HG03432 (cell line): Measurements from ENCODE around the gene FBLN5.
A peak's percentile ranks its signal among the peaks of the same experiment; 100 is the strongest.
"Not testable (repeated sequence)": the region's sequence is repeated elsewhere in the genome, so short reads cannot be mapped to it uniquely, and the experiment has no call there.

Source experiments
- ATAC-seq: cut with Tn5 transposase; IDR thresholded peaks from one replicate; pipeline ENCODE4 v1.9.1; 2021; ENCODE audit warnings: mild to moderate bottlenecking, moderate library complexity; ENCODE audit not compliant: unreplicated experiment

Gene FBLN5

DNA sequence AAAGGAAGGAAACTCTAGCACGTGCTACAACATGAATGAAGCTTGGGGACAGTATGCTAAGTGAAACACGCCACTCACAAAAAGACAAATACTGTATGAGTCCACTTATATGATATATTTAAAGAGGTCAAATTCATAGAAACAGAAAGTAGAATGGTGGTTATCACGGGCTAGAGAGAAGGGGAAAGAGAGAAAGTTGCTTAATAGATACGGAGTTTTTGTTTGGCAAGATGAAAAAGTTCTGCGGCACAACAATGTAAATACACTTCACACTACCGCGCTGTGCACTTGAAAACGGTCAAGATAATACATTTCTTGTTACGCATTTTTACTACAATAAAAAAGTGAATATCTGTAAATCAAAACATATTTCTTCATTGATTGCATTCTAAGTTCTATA, 37.3 kb downstream of the FBLN5 start:
- no peak for ATAC-seq

DNA sequence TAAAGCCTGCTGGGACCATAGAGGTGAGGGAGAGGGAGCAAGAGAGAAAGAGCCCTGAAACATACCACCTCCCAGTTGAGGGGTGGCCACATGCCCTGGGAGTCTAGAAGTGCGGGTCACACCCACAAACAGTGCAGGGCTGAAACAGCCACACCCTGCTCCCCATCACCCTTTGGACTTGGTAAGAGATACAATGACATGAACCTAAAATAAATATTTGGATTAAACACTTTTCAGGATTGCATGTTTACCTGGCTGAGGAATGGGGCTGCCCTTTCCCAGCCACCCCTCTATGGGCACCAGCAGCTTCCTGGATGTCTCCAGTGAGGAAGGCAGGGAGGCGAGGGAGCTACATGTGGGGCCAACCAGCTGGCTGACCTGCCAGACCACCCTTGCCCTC, 41.1 kb downstream of the FBLN5 start:
- ATAC-seq: no peak

DNA sequence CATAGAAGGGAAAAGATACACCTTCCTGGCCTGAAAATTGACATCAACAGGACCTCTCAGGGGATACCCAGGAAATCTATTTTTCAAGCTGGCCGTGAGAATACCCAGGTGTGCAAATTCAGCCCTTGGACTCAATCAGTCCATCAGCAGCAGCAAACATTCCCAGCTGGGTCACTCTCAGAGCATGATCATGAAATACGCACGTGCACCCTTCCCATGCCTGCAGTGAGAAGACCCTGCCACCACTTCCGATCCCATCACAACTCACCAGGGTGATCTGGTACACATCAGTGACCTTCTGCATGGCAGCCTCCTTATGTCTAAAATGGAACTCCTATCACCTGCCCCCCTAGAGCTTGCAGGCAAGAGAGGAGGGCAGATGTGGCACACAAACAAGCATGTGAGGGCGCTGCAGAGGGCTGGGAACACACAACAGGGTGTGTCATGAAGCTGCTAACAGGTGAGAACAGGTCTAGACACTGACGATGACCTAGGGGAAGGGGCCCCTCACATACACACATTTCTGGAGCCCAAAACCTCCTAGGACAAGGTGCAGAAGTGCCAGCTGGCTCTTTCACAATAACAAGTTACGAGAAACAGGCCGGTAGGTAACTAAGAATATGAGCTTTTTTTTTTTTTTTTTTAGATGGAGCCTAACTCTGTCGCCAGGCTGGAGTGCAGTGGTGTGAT, 42.4 kb downstream of the FBLN5 start:
- ATAC-seq: no peak

DNA sequence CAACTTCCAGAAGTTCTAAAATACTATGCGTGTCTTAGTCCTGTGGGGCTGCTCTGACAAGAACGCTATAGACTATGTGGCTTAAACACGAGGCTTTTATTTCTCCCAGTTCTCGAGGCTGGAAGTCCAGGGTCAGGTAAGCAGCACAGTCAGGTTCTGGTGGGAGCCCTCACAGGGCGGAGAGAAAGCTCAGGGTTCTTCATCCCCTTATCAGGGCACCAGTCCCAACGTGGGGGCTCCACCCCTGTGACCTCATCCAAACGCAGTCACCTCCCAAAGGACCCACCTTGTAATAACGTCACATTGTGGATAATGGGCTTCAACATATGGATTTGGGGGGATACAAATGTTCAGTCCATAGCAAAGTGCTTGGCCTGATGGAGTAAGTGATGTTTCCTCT, 43.0 kb downstream of the FBLN5 start:
- no peak for ATAC-seq

DNA sequence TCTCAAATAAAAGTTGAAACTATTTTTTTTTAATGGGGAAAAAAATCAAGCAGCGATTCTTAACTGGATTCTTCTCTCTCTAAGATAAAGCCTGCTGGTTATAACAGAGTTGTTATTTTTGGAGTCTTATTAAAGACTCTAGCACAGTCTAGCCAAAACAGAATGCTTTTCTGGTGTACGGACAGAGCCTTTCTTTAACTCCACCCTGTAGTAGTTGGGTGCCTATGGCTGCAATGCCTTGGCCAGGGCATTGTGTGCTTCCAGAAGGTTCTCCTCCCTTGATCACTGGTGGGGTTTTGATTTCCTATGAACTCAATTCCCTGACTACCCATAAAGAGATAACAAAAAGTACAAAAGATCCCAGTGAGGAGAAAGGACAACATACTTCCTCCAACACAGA, 44.4 kb downstream of the FBLN5 start:
- ATAC-seq: no peak

DNA sequence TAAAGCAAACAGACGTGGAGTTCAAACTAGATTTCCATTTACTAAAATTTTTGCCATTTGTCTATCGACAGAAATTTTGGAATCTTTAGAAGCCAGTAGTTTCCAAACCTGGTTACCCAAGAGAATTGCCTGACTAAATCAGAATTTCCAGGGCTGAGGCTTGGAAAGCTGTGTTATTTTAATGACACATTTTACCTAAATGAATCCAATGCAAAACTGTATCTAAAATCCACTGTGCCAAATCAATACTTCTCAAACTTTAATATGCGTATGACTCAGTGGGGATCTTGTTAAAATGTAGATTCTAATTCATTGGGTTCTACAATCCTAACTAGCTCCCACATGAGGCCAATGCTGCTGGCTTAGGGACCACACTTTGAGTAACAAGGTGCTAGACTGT, 45.2 kb downstream of the FBLN5 start:
- no peak for ATAC-seq

DNA sequence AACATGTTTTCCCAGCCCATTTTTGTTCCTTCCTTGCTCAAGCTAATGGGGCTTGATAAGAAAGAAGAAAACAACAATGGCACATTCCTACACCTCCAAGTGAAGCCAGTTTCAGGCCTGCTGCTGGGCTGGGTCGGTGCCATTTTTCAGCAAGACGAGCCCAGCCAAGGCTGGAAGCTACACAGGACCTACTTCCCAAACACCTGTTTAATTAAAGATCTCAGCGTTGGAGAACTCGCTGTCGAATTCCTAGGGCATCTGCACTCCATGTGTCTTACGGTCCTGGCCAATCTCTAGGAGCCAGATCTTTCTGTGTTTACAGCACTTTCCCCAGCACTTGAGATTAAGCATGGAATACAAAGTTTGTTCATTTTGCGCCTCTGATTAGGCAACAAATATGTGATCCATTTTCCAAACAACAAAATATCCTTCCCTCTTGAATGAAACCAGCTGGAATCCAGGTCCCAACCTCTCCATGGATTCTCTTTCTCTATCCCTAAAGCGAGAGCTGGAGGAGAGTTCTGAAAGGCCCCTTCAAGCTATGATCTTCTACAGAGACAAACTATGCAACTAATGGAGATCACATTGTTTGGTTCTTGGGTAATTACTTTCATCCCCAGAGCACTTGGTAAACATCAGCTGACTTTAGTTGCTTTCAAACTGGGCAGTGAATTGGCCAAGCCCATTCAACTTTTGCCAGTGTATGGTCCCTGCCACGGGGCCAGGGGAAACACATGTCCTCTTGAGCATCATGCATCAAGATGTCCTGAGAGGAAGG, 45.9 kb downstream of the FBLN5 start:
- ATAC-seq: no peak

DNA sequence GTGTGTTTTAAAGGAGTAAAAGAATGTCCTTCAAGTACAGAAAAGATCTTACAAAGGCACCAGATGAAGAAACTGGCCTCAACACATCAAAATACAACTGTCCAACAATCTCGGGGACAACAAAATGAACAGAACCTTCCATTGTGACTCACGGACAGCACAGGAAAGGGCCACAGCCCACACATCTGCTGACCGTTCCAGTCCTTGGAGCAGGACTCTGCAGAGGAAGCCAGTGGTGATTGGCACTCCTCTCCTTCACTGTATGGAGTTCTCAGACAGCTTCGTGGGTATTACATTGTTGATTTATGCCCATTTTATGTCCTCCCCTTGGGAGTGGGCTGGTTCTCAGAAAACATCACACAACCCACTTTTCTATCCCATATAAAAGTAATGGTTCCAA, 47.7 kb downstream of the FBLN5 start:
- no peak for ATAC-seq

DNA sequence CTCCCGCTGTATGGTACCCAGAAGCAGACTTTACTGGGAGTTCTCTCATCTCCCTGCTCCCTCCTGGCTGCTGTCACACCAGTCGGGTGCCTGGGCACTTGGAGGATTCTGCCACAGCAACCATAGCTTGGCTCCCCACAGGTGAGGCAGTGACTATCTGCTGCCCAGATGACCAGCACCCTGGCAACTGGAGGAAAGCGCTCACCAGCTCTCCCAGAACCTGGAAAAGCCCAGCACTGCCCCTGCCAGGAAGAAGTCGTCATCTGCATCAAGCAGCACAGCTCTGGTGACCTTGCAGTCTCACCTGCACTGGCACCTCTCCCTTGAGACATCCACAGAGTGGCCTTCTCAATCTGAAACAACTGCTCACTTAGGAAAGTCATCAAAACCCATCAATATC, 48.3 kb downstream of the FBLN5 start:
- ATAC-seq: no peak

DNA sequence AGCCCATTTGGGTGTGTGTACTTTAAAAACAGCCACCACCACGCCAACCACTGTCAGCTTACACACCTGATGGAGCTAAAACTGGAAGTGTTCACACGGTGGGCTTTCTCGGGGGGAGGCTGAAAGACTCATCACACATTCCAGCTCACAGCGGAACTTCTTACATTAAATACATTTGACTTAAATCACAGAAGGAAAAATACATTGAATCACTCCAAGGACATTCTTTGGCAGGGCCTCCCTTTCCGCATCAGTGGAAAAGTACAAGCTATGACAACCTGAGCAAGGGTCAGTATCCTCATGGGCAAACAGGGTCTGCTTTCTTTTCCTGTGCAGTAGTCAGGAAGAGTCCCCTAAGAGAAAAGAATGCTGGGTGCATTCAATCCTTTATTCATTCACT, 49.1 kb downstream of the FBLN5 start:
- ATAC-seq: no peak

DNA sequence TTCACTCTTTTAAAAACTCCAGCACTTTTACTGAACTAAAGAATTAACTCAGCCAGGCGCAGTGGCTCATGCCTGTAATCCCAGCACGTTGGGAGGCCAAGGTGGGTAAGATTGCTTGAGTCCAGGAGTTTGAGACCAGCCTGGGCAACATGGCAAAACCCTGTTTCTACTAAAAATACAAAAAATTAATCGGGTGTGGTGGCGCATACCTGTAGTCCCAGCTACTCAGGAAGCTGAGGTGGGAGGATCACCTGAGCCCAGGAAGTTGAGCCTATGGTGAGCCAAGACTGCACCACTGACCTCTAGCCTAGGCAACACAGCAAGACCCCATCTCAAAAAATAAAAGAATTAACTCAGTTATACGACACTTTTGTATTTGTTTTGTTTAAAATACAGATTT, 49.8 kb downstream of the FBLN5 start:
- ATAC-seq: not testable (repeated sequence)

DNA sequence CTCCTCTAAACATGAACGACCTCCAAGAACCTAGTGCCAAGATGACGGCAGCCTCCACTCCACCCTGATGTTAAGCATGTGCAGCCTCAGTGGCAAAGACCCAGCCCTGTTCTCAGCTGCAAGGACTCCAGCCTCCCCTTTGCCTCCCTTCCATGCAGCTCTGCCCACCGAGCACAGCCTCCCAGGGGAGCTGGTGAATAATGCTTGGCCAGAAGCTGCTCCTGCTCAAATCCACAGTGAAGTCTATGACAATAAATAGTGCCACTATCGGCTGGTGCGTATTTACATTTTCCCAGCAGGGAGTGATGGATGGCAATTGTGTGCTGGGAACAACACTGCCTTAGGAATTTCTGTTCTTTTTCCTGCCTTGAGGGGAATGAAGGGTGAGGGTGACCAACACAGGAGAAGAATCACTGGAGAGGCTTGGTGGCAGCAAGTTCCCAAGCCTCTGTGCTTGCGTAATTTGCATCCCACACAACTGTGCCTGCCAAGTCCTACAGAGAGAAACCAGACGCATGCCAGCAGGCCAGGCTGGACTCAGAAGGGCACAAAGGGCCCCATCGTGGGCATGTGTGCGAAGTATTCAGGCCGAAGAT, 50.3 kb downstream of the FBLN5 start:
- ATAC-seq: no peak

DNA sequence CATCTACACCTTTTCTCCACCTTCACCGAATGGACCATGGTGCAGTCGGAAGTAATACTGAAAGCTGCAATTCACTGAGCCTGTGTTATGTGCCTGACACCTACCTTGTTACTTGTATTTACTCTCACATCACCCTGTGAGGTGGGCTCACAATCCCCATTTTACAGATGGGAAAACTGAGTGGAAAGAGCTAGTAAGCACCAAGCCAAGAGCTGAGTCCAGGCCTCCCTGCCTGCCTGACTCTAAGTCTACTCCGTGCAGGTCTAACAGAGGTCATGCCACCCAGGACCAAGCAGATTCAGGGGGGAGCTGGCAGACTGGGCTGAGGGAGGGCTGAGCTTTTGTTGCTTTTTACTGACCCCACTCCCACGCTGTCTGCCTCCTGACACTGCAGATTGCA, 51.1 kb downstream of the FBLN5 start:
- ATAC-seq: no peak

DNA sequence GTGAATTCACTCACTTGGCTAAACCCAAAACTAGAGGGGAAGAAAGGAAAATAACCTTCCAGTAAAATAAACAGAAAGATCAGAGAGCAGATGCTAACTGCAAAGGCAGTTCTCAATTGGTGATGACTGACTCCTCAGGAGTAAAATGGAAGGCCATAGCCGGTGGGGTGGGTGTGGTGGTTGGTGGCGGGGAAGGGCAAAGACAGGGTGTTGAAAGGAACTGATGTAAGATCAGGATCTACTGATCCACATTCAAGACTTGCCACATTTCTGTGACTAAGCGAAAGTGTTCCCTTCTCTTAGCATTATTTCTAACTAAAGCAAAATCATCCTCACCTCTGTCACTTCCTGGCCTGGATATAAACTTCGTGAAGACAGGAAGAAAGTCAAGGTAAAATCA, 53.8 kb downstream of the FBLN5 start:
- ATAC-seq: no peak

DNA sequence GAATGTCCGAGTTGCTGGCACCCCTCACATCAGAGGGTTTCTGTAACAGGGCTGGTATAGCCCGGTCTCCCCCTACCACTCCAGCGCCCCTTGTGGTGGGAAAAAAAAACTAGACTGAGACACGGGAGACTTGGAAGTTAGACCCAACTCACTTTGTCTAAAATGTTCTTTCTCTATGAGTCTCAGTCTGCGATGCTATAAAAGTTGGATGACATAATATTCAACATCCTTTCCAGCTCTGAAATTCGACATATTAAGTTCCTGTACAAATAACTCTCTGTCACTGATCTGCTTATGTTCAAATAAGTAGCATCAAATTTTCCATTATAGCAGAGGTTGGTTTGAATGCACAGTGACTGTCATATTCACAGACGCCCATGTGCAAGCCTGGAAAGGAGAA, 54.5 kb downstream of the FBLN5 start:
- ATAC-seq: peak; percentile 46

DNA sequence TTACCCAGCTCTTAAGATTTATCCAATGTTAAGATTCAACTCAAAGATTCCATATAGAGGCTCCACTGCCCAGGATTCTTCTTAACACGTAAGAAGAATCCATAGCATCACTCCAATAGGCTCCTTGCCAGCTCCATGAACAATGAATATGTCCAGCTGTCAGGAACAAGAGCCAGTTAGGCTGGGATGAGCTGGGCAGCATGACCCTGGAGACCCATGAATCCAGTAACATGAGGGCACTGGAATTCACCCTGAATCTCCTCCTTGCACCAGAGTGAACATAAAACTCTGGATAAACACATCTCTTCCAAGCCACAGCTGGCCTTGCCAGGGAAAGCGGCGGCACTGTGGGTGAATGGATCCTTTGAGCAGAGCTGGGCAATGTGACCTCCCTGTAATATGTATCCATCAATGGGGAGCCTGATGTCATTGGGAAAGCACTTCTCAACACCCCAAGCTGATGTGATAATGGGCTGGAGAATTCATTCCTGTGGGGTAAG, 55.7 kb downstream of the FBLN5 start:
- ATAC-seq: no peak

DNA sequence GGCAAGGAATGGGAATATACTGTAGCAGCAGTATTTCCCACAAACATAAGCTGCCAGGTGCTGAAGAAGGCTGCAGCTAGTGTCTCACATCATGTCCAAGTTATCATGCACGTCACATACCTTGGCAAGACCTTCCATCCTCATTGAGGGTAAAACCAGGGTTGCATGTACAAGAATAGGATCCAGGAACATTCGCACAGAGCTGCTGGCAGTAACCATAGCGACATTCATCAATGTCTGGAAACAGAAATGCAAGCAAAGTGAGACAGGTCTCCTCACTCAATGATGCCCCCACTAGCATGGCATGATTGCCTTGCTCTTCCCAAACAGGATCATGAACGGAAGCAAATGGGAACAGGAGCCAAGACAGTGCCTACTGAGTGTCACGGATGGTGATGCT, 56.4 kb downstream of the FBLN5 start:
- ATAC-seq: no peak

DNA sequence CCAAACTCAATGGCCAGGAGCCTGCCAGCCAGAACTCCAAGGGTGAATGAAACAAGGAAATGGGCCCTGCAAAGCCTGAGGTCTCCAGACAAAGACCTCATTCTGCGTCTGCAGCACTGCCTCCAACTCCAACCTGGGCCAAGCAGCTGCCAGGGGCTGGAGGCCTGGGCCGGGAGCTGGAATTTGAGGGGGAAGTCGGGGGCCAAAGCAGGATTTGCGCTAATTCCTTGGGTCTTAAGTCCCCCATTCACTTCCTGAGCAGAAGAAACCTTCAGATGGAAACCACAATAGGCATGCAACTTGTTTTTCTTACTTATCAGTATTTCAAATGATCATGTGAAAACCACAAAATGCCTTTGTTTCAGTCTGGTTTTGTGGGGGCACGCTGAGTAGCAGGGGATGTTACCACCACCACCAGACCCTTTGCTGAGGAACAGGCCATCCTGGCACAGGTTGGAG, 57.2 kb downstream of the FBLN5 start:
- no peak for ATAC-seq

DNA sequence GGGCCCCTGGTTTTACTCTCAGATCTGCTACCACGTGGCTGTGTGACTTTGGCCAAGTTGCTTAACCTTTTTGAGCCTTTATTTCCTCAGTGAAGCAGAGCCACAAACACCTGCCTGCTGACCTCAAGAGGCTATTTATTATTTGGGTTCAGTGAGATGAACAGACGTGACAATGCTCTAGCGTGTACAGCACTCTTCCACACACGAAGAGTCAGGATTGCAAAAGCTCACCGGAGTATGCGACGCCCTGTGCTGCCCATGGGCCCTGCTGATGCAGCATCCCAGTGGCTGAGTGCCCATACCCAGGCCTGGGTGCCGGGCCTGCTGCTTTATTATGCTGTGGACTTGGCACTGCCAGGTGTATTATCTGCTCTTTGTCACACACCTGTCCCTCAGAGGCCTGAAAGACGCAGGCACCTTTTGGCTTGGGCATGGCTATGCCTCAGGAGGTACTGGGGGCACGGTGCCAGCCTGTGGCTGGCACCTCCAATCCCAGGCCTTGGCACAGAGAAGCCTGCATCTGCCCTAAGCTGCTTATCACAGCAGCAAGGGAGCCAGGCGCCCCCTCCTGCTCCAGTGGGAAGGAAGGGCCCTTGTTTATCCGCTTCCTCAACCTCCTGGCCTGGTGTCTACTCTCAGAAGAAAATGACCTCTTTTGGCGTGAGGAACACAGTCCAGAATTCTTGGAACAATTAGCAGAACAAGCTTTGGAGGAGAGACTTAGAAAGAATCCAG, 57.9 kb downstream of the FBLN5 start:
- no peak for ATAC-seq

DNA sequence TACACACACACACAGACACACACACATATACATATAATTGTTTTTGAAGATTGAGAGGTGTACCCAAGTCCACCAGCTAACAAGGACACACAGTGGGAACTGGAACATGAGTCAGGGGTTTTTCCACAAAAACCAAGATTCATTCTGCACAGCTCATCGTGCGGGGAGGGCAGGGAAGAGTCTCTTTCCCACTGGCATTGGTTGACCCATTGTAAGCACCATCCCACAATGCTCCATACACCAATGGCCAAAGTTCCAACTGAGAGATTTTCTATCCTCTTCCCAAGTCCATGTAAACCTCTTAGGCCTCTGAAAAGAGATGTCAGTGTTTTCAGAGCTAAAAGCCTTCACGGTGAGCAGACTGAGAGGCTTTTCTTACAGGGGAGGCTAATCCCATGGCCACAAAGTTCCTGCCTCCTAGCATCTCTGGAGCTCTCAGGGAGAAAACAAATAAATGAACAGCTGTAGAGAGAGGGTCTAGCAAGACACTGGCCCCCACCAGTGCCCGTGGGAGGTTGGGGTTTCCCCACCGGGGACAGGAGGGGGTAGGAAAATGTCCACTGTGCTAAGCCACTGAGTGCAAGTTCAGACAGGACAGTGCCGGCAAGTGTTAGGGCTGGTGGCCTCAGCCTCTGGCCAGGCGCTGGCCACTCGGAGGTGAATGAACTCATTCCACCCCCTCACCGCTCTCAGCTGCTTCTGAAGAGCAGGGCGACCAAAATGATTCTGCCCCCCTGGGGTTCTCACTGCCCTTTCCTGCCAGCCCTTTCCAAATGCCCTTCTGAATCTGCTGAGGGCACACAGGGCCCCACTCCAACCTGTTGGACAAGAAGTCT, 58.6 kb downstream of the FBLN5 start:
- no peak for ATAC-seq
